Naive thymus-derived CD8-positive, alpha-beta T cell (primary cell): Measurements from ENCODE around the gene SLC11A2. TPM values are rescaled to one million over a fixed set of nuclear protein-coding genes. Genes with fewer than 3 reads are reported as not detected.

Source experiments
- ATAC-seq, 2 donors: fragments of 150-1000 bp; cut with Tn5 transposase in 1 of 2; sonication (Bioruptor Pico), chemical (Tn5 transposase) in 1 of 2; 1 replicate in 1 of 2; 2 replicates in 1 of 2; pipeline ENCODE4 v1.10.0; 2021; ENCODE audit warnings: mild to moderate bottlenecking in 2 of 2, moderate library complexity in 2 of 2
- POLR2A ChIA-PET: fragments of 350-600 bp; sonication (Branson Sonifier 250); formaldehyde crosslinking; loops from one replicate; lab custom pipeline; 2021; ENCODE audit warnings: antibody characterized with exemption; lab: Charles Lee
- DNase-seq, 10 donors: peaks; one replicate each; pipeline versions ENCODE4 v3.0.0 to v3.0.0-alpha.2; 2020 to 2022
- H3K27ac Mint-ChIP-seq, 10 donors: one replicate each; pipeline ENCODE4 v1.8.0; 2020 to 2022; ENCODE audit warnings: mild to moderate bottlenecking in 10 of 10, mixed read lengths in 10 of 10, moderate library complexity in 4 of 10, inconsistent platforms in 1 of 10
- H3K27me3 Mint-ChIP-seq, 5 donors: one replicate each; pipeline ENCODE4 v1.8.0; 2021 to 2022; ENCODE audit warnings: mixed read lengths in 5 of 5
- H3K36me3 Mint-ChIP-seq, 3 donors: one replicate each; pipeline ENCODE4 v1.8.0; 2020 to 2022; ENCODE audit warnings: mixed read lengths in 3 of 3, mild to moderate bottlenecking in 2 of 3, inconsistent platforms in 1 of 3
- H3K4me1 Mint-ChIP-seq, 4 donors: one replicate each; pipeline ENCODE4 v1.8.0; 2021 to 2022; ENCODE audit warnings: mixed read lengths in 4 of 4
- H3K4me3 Mint-ChIP-seq, 10 donors: one replicate each; pipeline ENCODE4 v1.8.0; 2020 to 2022; ENCODE audit warnings: mild to moderate bottlenecking in 10 of 10, mixed read lengths in 10 of 10, moderate library complexity in 6 of 10, inconsistent platforms in 1 of 10
- H3K9me3 Mint-ChIP-seq, 9 donors: one replicate each; pipeline ENCODE4 v1.8.0; 2020 to 2022; ENCODE audit warnings: mixed read lengths in 9 of 9, mild to moderate bottlenecking in 3 of 9, inconsistent platforms in 1 of 9, moderate library complexity in 1 of 9
- polyA plus RNA-seq, 3 donors: library from polyadenylated mRNA; unstranded; fragments of 300-500 nt; fragmentation: Illumina TruSeq; gene quantifications; one replicate each; pipeline ENCODE4 v1.2.3, GENCODE V29; 2021
- total RNA-seq, 8 experiments: library from RNA in 2 of 8; stranded (reverse) in 2 of 8; gene quantifications; one replicate each; pipeline ENCODE4 v1.2.3 and lab custom pipeline; 2021 to 2026

Gene SLC11A2
- total and polyA plus RNA-seq, 5 experiments from 2014 or later, result 6.9 to 70.2 (median 17.2) TPM

- Mint-ChIP-seq H3K27ac (peak overlapping the region in 8 of 10 donors; percentile 89 to 98 (median 97)), H3K4me1 (peaks cover 19 to 35% (median 33%) of the 10 kb centered on the region in 4 donors), H3K27me3 (no peaks in the 10 kb centered on the region), H3K4me3 (peak overlapping the region; percentile 91 to 99 (median 95)), H3K36me3 (peaks cover 3 to 43% (median 3%) of the 10 kb centered on the region in 3 donors), H3K9me3 (no peaks in the 10 kb centered on the region)
- ATAC-seq (no peak), DNase-seq (no peak)
- POLR2A ChIA-PET, result interaction anchor here (0.7 to 1.9 kb wide), 2 partner anchors 34 to 1347 kb away, joined by 4 to 10 read pairs; partner anchors contain the start of gene CSRNP2
These were observed 23.3 kb upstream of the SLC11A2 start for GRCh38 chr12:51049525-51049924.

- H3K4me3 Mint-ChIP-seq, result peak overlapping the region; percentile 91 to 99 (median 95)
- H3K27me3 Mint-ChIP-seq, result no peaks in the 10 kb centered on the region
- no peak for ATAC-seq
- peaks cover 19 to 35% (median 33%) of the 10 kb centered on the region in 4 donors for H3K4me1 Mint-ChIP-seq
- no peaks in the 10 kb centered on the region for H3K9me3 Mint-ChIP-seq
- peak overlapping the region; percentile 89 to 99 (median 97) for H3K27ac Mint-ChIP-seq
- DNase-seq, result peak in 2 of 10 donors; percentile 17 to 23
- peaks cover 3 to 36% (median 3%) of the 10 kb centered on the region in 3 donors for H3K36me3 Mint-ChIP-seq
- POLR2A ChIA-PET, result interaction anchor here (1.0 to 3.2 kb wide), 5 partner anchors 23 to 285 kb away, joined by 3 to 14 read pairs (median 6); partner anchors contain the start of genes ATF1, CSRNP2, POU6F1 and SLC11A2
These were observed 22.6 kb upstream of the SLC11A2 start for GRCh38 chr12:51048661-51049251.

GRCh38 chr12:51047655-51048540 lies 21.7 kb upstream of the SLC11A2 start, which contains the start of gene LETMD1:
Gene LETMD1, plus strand, starts transcription at chr12:51048327. Its CDS starts 30 bp downstream, at chr12:51048357.
- POLR2A ChIA-PET, result interaction anchor here (0.6 to 3.2 kb wide), 7 partner anchors 19 to 284 kb away, joined by 3 to 14 read pairs (median 4); partner anchors contain the start of genes ATF1, CSRNP2, POU6F1 and SLC11A2
- ATAC-seq (peak; percentile 95 to 96), DNase-seq (peak; percentile 83 to 97 (median 91))
- H3K36me3 Mint-ChIP-seq, result peaks cover 3 to 27% (median 3%) of the 10 kb centered on the region in 3 donors
- H3K27me3 Mint-ChIP-seq, result no peaks in the 10 kb centered on the region
- no peaks in the 10 kb centered on the region for H3K9me3 Mint-ChIP-seq
- peak within 1 kb of the TSS; percentile 91 to 99 (median 95) for H3K4me3 Mint-ChIP-seq
- peaks cover 19 to 35% (median 33%) of the 10 kb centered on the region in 4 donors for H3K4me1 Mint-ChIP-seq
- H3K27ac Mint-ChIP-seq, result peak within 1 kb of the TSS; percentile 89 to 99 (median 97)

GRCh38 chr12:51036279-51036678 lies 10.1 kb upstream of the SLC11A2 start:
- POLR2A ChIA-PET, result no interaction called here
- DNase-seq (no peak), ATAC-seq (no peak)
- Mint-ChIP-seq H3K9me3 (no peaks in the 10 kb centered on the region), H3K27ac (no peak overlapping the region), H3K36me3 (no peaks in the 10 kb centered on the region), H3K4me3 (no peak overlapping the region), H3K27me3 (no peaks in the 10 kb centered on the region), H3K4me1 (no peaks in the 10 kb centered on the region)

GRCh38 chr12:51033457-51034089 lies 7.4 kb upstream of the SLC11A2 start:
- Mint-ChIP-seq H3K27ac (peak overlapping the region in 1 of 10 donors; percentile 57), H3K4me3 (no peak overlapping the region), H3K9me3 (no peaks in the 10 kb centered on the region), H3K4me1 (peaks cover 0 to 4% (median 2%) of the 10 kb centered on the region in 4 donors), H3K36me3 (no peaks in the 10 kb centered on the region), H3K27me3 (no peaks in the 10 kb centered on the region)
- DNase-seq (no peak), ATAC-seq (no peak)
- POLR2A ChIA-PET, result no interaction called here

GRCh38 chr12:51033048-51033447 lies 6.9 kb upstream of the SLC11A2 start:
- ATAC-seq, result no peak
- Mint-ChIP-seq H3K4me1 (peaks cover 2 to 9% (median 5%) of the 10 kb centered on the region in 4 donors), H3K9me3 (no peaks in the 10 kb centered on the region), H3K4me3 (no peak overlapping the region), H3K36me3 (no peaks in the 10 kb centered on the region), H3K27ac (peak overlapping the region in 1 of 10 donors; percentile 57), H3K27me3 (no peaks in the 10 kb centered on the region)
- POLR2A ChIA-PET, result interaction anchor here (0.7 kb wide), 1 partner anchor 57 kb away, joined by 3 read pairs; no protein-coding TSS in a partner anchor
- DNase-seq, result no peak

GRCh38 chr12:51028813-51029150 lies 2.6 kb upstream of the SLC11A2 start:
- Mint-ChIP-seq H3K4me1 (peaks cover 28 to 43% (median 37%) of the 10 kb centered on the region in 4 donors), H3K4me3 (no peak overlapping the region), H3K36me3 (no peaks in the 10 kb centered on the region), H3K27me3 (no peaks in the 10 kb centered on the region), H3K27ac (peak overlapping the region in 3 of 10 donors; percentile 19 to 80 (median 77)), H3K9me3 (no peaks in the 10 kb centered on the region)
- no peak for DNase-seq
- POLR2A ChIA-PET, result interaction anchor here (0.6 to 4.4 kb wide), 3 partner anchors 10 to 264 kb away, joined by 4 to 41 read pairs (median 13); partner anchors contain the start of gene ATF1
- ATAC-seq, result no peak

- Mint-ChIP-seq H3K9me3 (no peaks in the 10 kb centered on the region), H3K27ac (peak overlapping the region in 8 of 10 donors; percentile 24 to 89 (median 65)), H3K36me3 (no peaks in the 10 kb centered on the region), H3K27me3 (no peaks in the 10 kb centered on the region), H3K4me3 (peak overlapping the region in 9 of 10 donors; percentile 13 to 82 (median 50)), H3K4me1 (peaks cover 30 to 48% (median 42%) of the 10 kb centered on the region in 4 donors)
- DNase-seq, result peak in 4 of 10 donors; percentile 9 to 41 (median 21)
- no peak for ATAC-seq
- POLR2A ChIA-PET, result interaction anchor here (0.6 to 4.4 kb wide), 4 partner anchors 9 to 264 kb away, joined by 3 to 41 read pairs (median 8); partner anchors contain the start of gene ATF1
These were observed 2.1 kb upstream of the SLC11A2 start for GRCh38 chr12:51028126-51028812.

GRCh38 chr12:51027342-51027835 lies 1.2 kb upstream of the SLC11A2 start:
- Mint-ChIP-seq H3K27ac (peak overlapping the region in 9 of 10 donors; percentile 48 to 92 (median 78)), H3K27me3 (no peaks in the 10 kb centered on the region), H3K4me1 (peaks cover 30 to 55% (median 48%) of the 10 kb centered on the region in 4 donors), H3K9me3 (no peaks in the 10 kb centered on the region), H3K36me3 (no peaks in the 10 kb centered on the region), H3K4me3 (peak overlapping the region; percentile 48 to 99 (median 70))
- no peak for ATAC-seq
- DNase-seq, result no peak
- POLR2A ChIA-PET, result interaction anchor here (0.6 to 4.4 kb wide), 6 partner anchors 8 to 505 kb away, joined by 3 to 41 read pairs (median 9); partner anchors contain the start of genes ATF1, DAZAP2 and POU6F1

GRCh38 chr12:51025338-51025835 lies 797 bp downstream of the SLC11A2 start:
- Mint-ChIP-seq H3K9me3 (no peaks in the 10 kb centered on the region), H3K36me3 (no peaks in the 10 kb centered on the region), H3K27me3 (no peaks in the 10 kb centered on the region), H3K27ac (peak overlapping the region; percentile 87 to 98 (median 96)), H3K4me1 (peaks cover 41 to 75% (median 67%) of the 10 kb centered on the region in 4 donors), H3K4me3 (peak overlapping the region; percentile 94 to 99 (median 96))
- POLR2A ChIA-PET, result interaction anchor here (1.1 to 4.4 kb wide), 8 partner anchors 12 to 261 kb away, joined by 3 to 41 read pairs (median 13); partner anchors contain the start of genes ATF1, CSRNP2, DAZAP2 and LETMD1
- DNase-seq, result peak in 2 of 10 donors; percentile 27 to 31
- ATAC-seq, result no peak
